ENCODE data around the gene LMF1.

Gene LMF1

DNA sequence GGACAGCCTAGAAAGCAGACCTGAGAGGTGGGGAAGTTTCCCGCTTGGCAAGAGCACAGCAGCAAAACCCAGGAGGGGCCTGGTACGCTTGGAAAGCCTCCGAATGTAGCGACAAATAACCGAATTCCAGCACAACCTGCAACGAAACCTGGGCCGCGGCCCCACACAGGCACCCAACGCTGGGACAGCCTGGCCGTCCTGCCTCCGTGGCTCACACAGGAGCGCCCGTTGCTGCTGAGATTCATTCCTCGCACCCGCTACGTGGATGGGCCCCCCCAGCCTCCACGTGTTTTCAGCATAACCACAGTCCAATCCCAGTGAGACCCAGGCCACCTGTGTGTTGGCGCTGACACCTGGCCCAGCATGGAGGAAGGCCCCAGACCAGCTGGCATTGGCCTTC is 42.9 kb downstream of the LMF1 start:
- TF ChIP-seq, protein P1, sequence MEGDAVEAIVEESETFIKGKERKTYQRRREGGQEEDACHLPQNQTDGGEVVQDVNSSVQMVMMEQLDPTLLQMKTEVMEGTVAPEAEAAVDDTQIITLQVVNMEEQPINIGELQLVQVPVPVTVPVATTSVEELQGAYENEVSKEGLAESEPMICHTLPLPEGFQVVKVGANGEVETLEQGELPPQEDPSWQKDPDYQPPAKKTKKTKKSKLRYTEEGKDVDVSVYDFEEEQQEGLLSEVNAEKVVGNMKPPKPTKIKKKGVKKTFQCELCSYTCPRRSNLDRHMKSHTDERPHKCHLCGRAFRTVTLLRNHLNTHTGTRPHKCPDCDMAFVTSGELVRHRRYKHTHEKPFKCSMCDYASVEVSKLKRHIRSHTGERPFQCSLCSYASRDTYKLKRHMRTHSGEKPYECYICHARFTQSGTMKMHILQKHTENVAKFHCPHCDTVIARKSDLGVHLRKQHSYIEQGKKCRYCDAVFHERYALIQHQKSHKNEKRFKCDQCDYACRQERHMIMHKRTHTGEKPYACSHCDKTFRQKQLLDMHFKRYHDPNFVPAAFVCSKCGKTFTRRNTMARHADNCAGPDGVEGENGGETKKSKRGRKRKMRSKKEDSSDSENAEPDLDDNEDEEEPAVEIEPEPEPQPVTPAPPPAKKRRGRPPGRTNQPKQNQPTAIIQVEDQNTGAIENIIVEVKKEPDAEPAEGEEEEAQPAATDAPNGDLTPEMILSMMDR (conservative IDR thresholded peaks at IDR 0.05; ENCODE audit: low read length): no peak
- no peak for DNase-seq (ENCODE audit: low read depth)
- no peak overlapping the region for H3K4me3 ChIP-seq (ENCODE audit: low read length)

DNA sequence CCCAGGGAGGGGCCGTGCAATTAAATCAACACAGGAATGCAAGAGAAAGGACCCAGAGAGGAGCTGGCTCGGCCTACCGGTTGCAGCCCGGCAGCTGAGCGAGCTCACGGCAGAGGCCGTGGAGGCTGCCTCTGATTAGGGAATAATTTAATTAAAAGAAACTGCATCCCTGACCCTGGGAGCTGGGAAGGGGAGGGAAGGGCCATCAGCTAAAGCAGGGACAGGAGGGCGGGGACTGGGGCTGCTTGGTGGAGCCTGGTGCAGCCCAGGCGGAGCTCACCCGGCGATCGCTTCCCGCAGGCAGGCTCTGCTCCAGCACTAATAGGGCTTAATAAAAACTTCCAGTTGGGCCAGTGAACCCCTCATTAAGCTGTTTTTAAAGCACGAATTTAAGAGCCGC is 43.4 kb downstream of the LMF1 start:
- no peak for DNase-seq (ENCODE audit: low read depth)
- H3K4me3 ChIP-seq (ENCODE audit: low read length): no peak overlapping the region
- TF ChIP-seq, protein P1 (conservative IDR thresholded peaks at IDR 0.05; ENCODE audit: low read length): no peak

DNA sequence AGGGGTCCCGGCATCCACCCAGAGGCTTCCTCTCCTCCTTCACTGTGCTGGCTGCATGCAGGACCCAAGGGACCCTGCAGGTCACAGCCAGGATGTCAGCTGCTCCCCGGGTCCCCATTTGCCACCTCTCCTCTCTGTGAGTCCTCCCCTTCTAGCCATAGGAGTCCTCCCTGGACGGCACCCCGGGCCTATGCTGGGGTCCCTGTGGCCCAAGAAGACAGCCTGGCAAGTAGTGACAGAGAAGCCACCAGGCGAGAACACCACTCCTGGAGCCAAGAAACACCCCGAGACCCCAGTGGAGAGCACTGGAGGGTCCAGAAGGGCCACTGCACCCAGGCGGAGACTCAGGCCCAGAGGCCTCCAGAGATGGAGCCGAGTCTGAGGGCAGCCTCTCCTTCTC is 44.1 kb downstream of the LMF1 start:
- TF ChIP-seq, protein P1 (conservative IDR thresholded peaks at IDR 0.05; ENCODE audit: low read length): no peak
- no peak for DNase-seq (ENCODE audit: low read depth)
- H3K4me3 ChIP-seq (ENCODE audit: low read length): no peak overlapping the region

DNA sequence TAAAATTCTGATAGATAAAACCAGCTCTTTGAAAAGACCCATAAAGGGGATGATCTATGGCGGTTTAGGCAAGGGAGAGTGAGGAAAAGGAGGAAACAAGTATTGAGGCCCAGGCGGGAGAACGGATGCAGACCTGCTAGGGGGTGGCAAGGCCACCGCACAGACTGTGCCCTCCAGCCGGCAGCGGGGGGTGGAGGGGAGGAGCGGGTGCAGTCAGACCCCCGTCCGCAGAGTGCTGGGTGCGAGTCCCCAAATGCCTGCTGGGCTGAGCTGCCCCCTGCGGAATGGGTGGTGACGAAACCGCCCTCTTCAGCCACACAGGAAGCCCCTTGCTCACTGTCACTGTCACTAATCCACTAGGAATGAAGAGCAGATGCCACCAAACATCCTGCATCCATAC is 46.0 kb downstream of the LMF1 start:
- TF ChIP-seq, protein P1 (conservative IDR thresholded peaks at IDR 0.05; ENCODE audit: low read length): no peak
- DNase-seq (ENCODE audit: low read depth): no peak
- no peak overlapping the region for H3K4me3 ChIP-seq (ENCODE audit: low read length)

DNA sequence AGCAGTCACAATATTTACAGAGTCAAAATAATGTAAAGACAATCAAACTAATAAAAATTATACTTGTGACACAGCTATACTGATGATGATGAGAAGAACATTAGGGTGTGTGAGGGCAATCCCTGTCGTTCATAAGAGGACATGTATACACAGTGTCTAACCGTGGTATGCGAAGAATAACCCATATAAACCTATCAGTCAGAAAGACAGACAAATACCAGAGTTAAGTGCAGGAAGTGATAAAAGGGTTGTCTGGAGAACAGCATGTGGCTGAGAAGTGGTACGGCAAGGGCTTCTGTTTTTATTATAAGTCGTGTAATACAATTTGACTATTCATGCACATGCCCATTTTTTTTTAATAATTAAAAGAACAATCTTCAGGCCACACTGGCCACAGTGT is 46.7 kb downstream of the LMF1 start:
- TF ChIP-seq, protein P1 (conservative IDR thresholded peaks at IDR 0.05; ENCODE audit: low read length): no peak
- H3K4me3 ChIP-seq (ENCODE audit: low read length): no peak overlapping the region
- DNase-seq (ENCODE audit: low read depth): no peak

DNA sequence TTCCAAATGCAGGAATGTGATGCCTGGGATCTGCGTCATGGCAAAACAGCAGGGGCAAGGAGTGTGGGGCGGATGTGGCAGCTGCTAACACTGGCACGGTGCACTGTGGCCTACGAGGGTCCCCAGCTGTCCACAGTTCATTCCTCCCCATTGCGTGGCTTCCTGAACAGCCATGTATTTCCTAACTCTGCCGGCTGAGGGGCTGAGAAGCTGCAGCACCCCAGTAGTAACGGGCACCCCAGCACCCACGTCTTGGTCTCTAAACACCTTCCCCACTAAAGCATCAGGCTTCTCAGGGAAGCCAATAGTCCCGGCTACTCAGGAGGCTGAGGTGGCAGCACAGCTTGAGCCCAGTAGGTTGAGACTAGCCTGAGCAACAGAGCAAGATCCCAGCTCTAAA is 47.6 kb downstream of the LMF1 start:
- DNase-seq (ENCODE audit: low read depth): no peak
- TF ChIP-seq, protein P1 (conservative IDR thresholded peaks at IDR 0.05; ENCODE audit: low read length): no peak
- H3K4me3 ChIP-seq (ENCODE audit: low read length): no peak overlapping the region

DNA sequence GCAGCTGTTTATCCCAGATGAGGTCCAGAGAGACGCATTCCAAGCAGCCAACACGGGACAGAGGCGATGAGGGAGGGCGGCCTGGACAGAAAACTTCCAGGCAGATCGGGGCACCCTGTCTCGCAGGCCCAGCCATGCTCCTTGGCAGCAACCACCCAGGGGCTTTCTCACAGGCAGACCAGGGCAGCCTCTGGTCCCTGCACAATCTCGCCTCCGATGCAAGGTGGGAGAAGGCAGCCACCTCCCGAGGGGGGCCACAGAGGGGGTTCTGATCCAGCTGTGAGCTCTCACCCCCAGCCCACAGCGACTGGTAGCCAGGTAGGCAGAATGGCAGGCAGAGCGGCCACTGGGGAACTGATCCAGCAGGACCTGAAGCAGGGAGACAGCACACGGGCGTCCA is 48.7 kb downstream of the LMF1 start:
- TF ChIP-seq, protein P1 (conservative IDR thresholded peaks at IDR 0.05; ENCODE audit: low read length): no peak
- no peak for DNase-seq (ENCODE audit: low read depth)
- H3K4me3 ChIP-seq (ENCODE audit: low read length): no peak overlapping the region

All from AG10803 (cell line).